Measurements from ENCODE around the gene CEP72. TPM values are rescaled to one million over a fixed set of nuclear protein-coding genes. Genes with fewer than 3 reads are reported as not detected.

CEP72 gene
- total RNA-seq, 1 donor from 2014 or later, result 6.8 TPM

DNA sequence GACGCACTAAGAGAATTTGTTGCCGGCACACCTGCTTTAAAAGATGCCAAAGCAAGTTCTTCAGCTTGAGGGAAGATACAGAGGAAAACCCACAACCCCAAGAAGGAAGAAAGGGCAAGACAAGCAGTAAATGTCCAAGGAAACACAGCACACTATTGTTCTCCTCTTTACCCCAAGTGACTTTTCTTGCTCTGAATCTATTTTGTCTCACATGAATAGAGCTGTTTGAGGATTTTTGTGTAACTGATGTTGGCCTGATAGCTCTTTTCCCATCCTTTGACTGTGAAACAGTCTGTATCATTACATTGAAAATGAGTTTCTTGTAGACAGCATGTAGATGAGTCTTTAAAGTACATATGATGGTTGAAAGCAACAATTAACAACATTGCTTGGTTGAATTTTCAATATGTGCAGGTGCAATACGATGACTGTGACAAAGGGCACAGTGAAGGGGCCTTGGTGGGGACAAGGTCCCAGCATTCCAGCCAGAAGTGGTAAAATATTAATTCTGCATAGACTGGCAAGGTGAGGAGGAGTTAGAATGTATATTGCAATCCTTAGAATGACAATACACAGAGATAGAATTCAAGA is 16.8 kb upstream of the CEP72 start:
- no peaks in the 10 kb centered on the region for H3K27me3 ChIP-seq (ENCODE audit: control insufficient read depth, insufficient read depth, low read length)
- no peak overlapping the region for H3K4me3 ChIP-seq (ENCODE audit: low read depth, low read length)
- DNase-seq (ENCODE audit: low read depth) (no peak), FAIRE-seq (no peak)
- TF ChIP-seq, protein P1, sequence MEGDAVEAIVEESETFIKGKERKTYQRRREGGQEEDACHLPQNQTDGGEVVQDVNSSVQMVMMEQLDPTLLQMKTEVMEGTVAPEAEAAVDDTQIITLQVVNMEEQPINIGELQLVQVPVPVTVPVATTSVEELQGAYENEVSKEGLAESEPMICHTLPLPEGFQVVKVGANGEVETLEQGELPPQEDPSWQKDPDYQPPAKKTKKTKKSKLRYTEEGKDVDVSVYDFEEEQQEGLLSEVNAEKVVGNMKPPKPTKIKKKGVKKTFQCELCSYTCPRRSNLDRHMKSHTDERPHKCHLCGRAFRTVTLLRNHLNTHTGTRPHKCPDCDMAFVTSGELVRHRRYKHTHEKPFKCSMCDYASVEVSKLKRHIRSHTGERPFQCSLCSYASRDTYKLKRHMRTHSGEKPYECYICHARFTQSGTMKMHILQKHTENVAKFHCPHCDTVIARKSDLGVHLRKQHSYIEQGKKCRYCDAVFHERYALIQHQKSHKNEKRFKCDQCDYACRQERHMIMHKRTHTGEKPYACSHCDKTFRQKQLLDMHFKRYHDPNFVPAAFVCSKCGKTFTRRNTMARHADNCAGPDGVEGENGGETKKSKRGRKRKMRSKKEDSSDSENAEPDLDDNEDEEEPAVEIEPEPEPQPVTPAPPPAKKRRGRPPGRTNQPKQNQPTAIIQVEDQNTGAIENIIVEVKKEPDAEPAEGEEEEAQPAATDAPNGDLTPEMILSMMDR (IDR thresholded peaks at IDR 0.05; ENCODE audit: insufficient read depth, low read length, severe bottlenecking), result no peak
- no peaks in the 10 kb centered on the region for H3K36me3 ChIP-seq (ENCODE audit: control insufficient read depth, insufficient read depth, low read length)

- TF ChIP-seq, protein P1 (IDR thresholded peaks at IDR 0.05; ENCODE audit: insufficient read depth, low read length, severe bottlenecking), result no peak
- no peak for FAIRE-seq
- H3K4me3 ChIP-seq (ENCODE audit: low read depth, low read length), result no peak overlapping the region
- no peaks in the 10 kb centered on the region for H3K36me3 ChIP-seq (ENCODE audit: control insufficient read depth, insufficient read depth, low read length)
- H3K27me3 ChIP-seq (ENCODE audit: control insufficient read depth, insufficient read depth, low read length), result peaks cover 2% of the 10 kb centered on the region
- DNase-seq (ENCODE audit: low read depth), result no peak
Observed at GRCh38 chr5:597871-598563, 14.1 kb upstream of the CEP72 start.

- Histone ChIP-seq H3K36me3 (ENCODE audit: control insufficient read depth, insufficient read depth, low read length) (no peaks in the 10 kb centered on the region), H3K4me3 (ENCODE audit: low read depth, low read length) (no peak overlapping the region), H3K27me3 (ENCODE audit: control insufficient read depth, insufficient read depth, low read length) (peaks cover 2% of the 10 kb centered on the region)
- no peak for FAIRE-seq
- DNase-seq (ENCODE audit: low read depth), result no peak
- TF ChIP-seq, protein P1 (IDR thresholded peaks at IDR 0.05; ENCODE audit: insufficient read depth, low read length, severe bottlenecking), result no peak
Observed at GRCh38 chr5:598564-598890, 13.6 kb upstream of the CEP72 start.

DNA sequence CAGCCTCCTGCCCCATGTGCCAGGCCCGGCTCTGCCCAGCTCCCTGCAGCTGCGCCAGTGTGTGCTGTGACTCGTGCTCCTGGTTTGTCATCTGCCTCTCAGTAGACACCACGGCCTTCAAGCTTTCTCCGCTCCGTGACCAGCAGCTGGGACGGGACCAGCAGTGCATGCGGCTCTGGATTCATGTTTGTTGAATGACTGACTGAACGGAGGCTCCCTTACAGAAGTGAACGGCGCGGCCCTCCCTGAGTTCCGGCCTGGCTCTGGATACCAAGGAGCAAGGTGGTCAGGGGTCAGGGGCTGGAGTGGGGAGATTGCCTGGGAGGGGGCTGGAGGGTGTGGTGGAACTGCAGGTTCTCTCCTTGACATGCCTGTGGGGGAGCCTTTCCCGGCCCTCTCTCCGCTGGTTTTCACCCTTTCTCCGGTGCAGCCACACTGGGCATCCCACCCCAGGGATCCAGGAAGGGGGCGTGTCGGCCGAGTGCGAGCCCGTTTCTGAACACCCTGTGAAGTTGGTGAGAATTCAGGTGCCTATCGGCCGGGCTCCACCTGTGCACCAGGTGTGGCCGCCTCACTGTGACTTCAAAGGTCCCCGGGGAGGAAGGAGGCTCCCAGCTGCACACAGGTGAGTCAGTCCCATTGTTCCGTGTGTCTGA is 11.1 kb upstream of the CEP72 start:
- TF ChIP-seq, protein P1 (IDR thresholded peaks at IDR 0.05; ENCODE audit: insufficient read depth, low read length, severe bottlenecking), result no peak
- Histone ChIP-seq H3K27me3 (ENCODE audit: control insufficient read depth, insufficient read depth, low read length) (peaks cover 2% of the 10 kb centered on the region), H3K4me3 (ENCODE audit: low read depth, low read length) (no peak overlapping the region), H3K36me3 (ENCODE audit: control insufficient read depth, insufficient read depth, low read length) (no peaks in the 10 kb centered on the region)
- no peak for DNase-seq (ENCODE audit: low read depth)
- FAIRE-seq, result no peak

GRCh38 chr5:601771-602465 is 10.2 kb upstream of the CEP72 start:
- FAIRE-seq, result no peak
- Histone ChIP-seq H3K4me3 (ENCODE audit: low read depth, low read length) (no peak overlapping the region), H3K27me3 (ENCODE audit: control insufficient read depth, insufficient read depth, low read length) (peaks cover 2% of the 10 kb centered on the region), H3K36me3 (ENCODE audit: control insufficient read depth, insufficient read depth, low read length) (no peaks in the 10 kb centered on the region)
- TF ChIP-seq, protein P1 (IDR thresholded peaks at IDR 0.05; ENCODE audit: insufficient read depth, low read length, severe bottlenecking), result no peak
- DNase-seq (ENCODE audit: low read depth), result no peak

All from bronchial epithelial cell (primary cell).